HepG2 (cell line): Measurements from ENCODE around the gene NECAB2. TPM values are rescaled to one million over a fixed set of nuclear protein-coding genes. Genes with fewer than 3 reads are reported as not detected.

Source experiments
- EZH2 ChIP-seq: conservative IDR thresholded peaks from 2 replicates; pipeline ENCODE4 v1.6.1; 2012; ENCODE audit warnings: mild to moderate bottlenecking, low read depth, low read length, moderate library complexity
- GATA4 ChIP-seq: sonication (generic); IDR thresholded peaks from 2 replicates; pipeline ENCODE4 v1.6.1; 2016; ENCODE audit warnings: antibody characterized with exemption, low read depth, borderline replicate concordance
- HMG20A ChIP-seq: IDR thresholded peaks from 2 replicates; pipeline ENCODE4 v1.6.1; 2016; ENCODE audit warnings: borderline replicate concordance
- HNF4G ChIP-seq, 2 experiments: sonication (generic) in 1 of 2; formaldehyde crosslinking in 1 of 2; IDR thresholded peaks; 2 replicates each; pipeline versions ENCODE4 v1.4.0 to v1.6.1; 2011 to 2020; ENCODE audit warnings: borderline replicate concordance in 2 of 2, low read depth in 2 of 2, mild to moderate bottlenecking in 2 of 2, low read length in 1 of 2, missing genetic modification reagents in 1 of 2, moderate library complexity in 1 of 2
- HOXA3 ChIP-seq: sonication (generic); formaldehyde crosslinking; IDR thresholded peaks from 2 replicates; pipeline ENCODE4 v1.5.0; 2020; ENCODE audit warnings: missing genetic modification reagents
- HOXA7 ChIP-seq: sonication (generic); formaldehyde crosslinking; IDR thresholded peaks from 2 replicates; pipeline ENCODE4 v1.8.1; 2022; ENCODE audit warnings: mild to moderate bottlenecking, missing genetic modification reagents, moderate library complexity
- KMT2B ChIP-seq: IDR thresholded peaks from 2 replicates; pipeline ENCODE4 v1.6.1; 2016; ENCODE audit warnings: missing genetic modification reagents, missing compliant biosample characterization
- MEIS1 ChIP-seq: sonication (generic); formaldehyde crosslinking; IDR thresholded peaks from 2 replicates; pipeline ENCODE4 v1.9.0; 2021; ENCODE audit warnings: mild to moderate bottlenecking, missing genetic modification reagents, moderate library complexity, borderline replicate concordance
- NFKBIZ ChIP-seq: IDR thresholded peaks from 2 replicates; pipeline ENCODE4 v1.6.1; 2018; ENCODE audit warnings: missing genetic modification reagents, missing compliant biosample characterization
- ZBTB46 ChIP-seq: sonication (generic); formaldehyde crosslinking; IDR thresholded peaks from 2 replicates; pipeline ENCODE4 v1.4.0; 2020; ENCODE audit warnings: mild to moderate bottlenecking, missing genetic modification reagents, borderline replicate concordance
- ZNF12 ChIP-seq: sonication (generic); formaldehyde crosslinking; IDR thresholded peaks from 2 replicates; pipeline ENCODE4 v1.5.0; 2020; ENCODE audit warnings: missing genetic modification reagents
- ZNF136 ChIP-seq: sonication (generic); formaldehyde crosslinking; IDR thresholded peaks from 2 replicates; pipeline ENCODE4 v1.8.1; 2022; ENCODE audit warnings: low read depth, mild to moderate bottlenecking, moderate library complexity, missing genetic modification reagents
- ZNF160 ChIP-seq: sonication (generic); formaldehyde crosslinking; IDR thresholded peaks from 2 replicates; pipeline ENCODE4 v1.8.0; 2022; ENCODE audit warnings: mild to moderate bottlenecking, inconsistent platforms, missing genetic modification reagents
- ZNF343 ChIP-seq: sonication (generic); formaldehyde crosslinking; IDR thresholded peaks from 2 replicates; pipeline ENCODE4 v1.4.0; 2020; ENCODE audit warnings: mild to moderate bottlenecking, missing genetic modification reagents
- ZNF503 ChIP-seq: sonication (generic); formaldehyde crosslinking; IDR thresholded peaks from 2 replicates; pipeline ENCODE4 v1.4.0; 2020; ENCODE audit warnings: missing genetic modification reagents
- ZNF510 ChIP-seq: sonication (generic); formaldehyde crosslinking; IDR thresholded peaks from 2 replicates; pipeline ENCODE4 v1.4.0; 2020; ENCODE audit warnings: low read depth, mild to moderate bottlenecking, missing genetic modification reagents
- ZNF615 ChIP-seq: sonication (generic); formaldehyde crosslinking; IDR thresholded peaks from 2 replicates; pipeline ENCODE4 v1.5.0; 2020; ENCODE audit warnings: mild to moderate bottlenecking, missing genetic modification reagents, borderline replicate concordance
- ZNF766 ChIP-seq: sonication (generic); formaldehyde crosslinking; IDR thresholded peaks from 2 replicates; pipeline ENCODE4 v1.5.0; 2020; ENCODE audit warnings: missing genetic modification reagents, borderline replicate concordance
- polyA plus RNA-seq, 8 experiments: library from polyadenylated mRNA; depleted of rRNA in 3 of 8; stranded (reverse) in 7 of 8; unstranded in 1 of 8; fragments of >200 nt; fragmentation: Illumina TruSeq in 4 of 8; extraction: Trizol in 4 of 8; gene quantifications; 2 replicates each; pipeline versions ENCODE4 v1.2.1 to v1.2.3, GENCODE V29; 2011 to 2016; ENCODE audit warnings: low read depth in 4 of 8, missing spikeins in 1 of 8, mixed read lengths in 1 of 8; ENCODE audit not compliant: insufficient read depth in 1 of 8
- total RNA-seq, 5 experiments: library from RNA; depleted of rRNA; stranded (reverse); fragments of >200 nt; fragmentation: Illumina TruSeq; extraction: Trizol; gene quantifications; 2 replicates each; pipeline ENCODE4 v1.2.3, GENCODE V29; 2016; ENCODE audit warnings: low read depth in 1 of 5
- TF ChIP-seq, protein P1 (sequence below): sonication (generic); formaldehyde crosslinking; IDR thresholded peaks from 2 replicates; pipeline ENCODE4 v1.5.1; 2020; ENCODE audit warnings: missing genetic modification reagents, mild to moderate bottlenecking, borderline replicate concordance
- TF ChIP-seq, protein P2 (sequence below): sonication (generic); formaldehyde crosslinking; IDR thresholded peaks from 2 replicates; pipeline ENCODE4 v1.8.1; 2023; ENCODE audit warnings: missing genetic modification reagents, mild to moderate bottlenecking, borderline replicate concordance
- TF ChIP-seq, protein P3 (sequence below): sonication (generic); formaldehyde crosslinking; IDR thresholded peaks from 2 replicates; pipeline ENCODE4 v1.5.0; 2020; ENCODE audit warnings: mild to moderate bottlenecking, missing genetic modification reagents, moderate library complexity

The NECAB2 gene
- total and polyA plus RNA-seq, 2 of the 13 experiments (the other 11 are each of a cell fraction or from before 2014, with no cell fraction given), result 0.21 to 0.49 TPM

DNA sequence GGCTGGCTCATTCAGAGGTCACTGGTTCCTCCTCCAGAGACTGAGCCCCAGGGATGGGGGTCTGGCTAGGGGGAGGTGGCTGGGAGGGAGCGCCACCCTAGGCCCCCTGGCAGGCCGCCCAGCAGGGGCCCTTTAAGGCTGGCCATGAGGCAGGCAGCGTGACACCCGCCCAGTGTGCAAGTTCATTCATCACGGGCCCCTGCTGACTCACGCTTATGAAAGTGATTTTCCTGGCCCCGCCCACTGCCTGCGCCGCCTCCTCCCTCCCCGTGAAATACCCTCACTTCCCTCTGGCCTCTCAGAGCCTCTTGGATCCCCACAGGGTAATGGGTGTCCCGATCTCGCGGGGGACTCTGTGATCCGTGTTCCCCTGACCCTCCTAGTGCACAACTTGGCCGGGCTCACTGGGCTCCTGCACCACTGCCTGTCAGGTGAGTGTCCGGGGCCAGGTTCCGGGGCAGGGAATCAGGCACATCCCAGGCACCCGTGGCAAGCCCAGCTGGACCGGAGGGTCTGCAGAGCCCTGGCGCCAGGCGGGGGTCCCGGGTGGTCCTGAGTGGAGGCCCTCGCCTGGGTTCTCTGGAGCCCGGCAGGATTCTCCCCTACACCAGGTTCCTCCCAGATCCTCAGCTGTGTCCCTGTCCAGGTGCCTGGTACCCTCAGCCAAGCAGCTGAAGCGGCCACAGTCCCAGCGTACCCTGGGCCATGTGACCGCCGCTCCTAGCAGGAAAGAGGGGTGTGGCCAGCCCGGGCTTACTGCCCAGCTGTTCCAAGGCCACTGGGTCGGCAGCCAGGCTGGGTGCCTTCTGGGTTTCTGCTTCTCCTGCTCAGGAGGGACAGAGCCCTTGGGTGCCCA, 14.9 kb upstream of the NECAB2 start, which contains the start of gene OSGIN1 (continued):
- TF ChIP-seq, protein P1, sequence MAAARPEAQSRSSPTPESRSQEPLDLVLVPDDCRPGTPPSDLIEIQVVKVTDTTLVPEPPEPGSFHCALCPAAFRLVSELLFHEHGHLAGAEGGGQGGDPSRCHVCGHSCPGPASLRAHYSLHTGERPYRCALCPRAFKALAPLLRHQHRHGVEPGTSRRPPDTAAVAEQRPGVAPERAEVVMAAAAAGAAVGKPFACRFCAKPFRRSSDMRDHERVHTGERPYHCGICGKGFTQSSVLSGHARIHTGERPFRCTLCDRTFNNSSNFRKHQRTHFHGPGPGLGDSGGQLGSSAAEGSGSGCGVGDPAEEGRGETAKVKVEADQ (CRISPR knock-in tag), result peak; percentile 59; the same call in 1 of the 2 replicates
- TF ChIP-seq ZNF12 (CRISPR knock-in tag) (peak; percentile 8; the same call in 1 of the 2 replicates), ZNF615 (0 out of 2 replicates have a peak, but pooled peaks have one; percentile 49), EZH2 (no peak), ZNF343 (peak; percentile 72; the same call in 1 of the 2 replicates), ZBTB46 (CRISPR knock-in tag) (no peak), NFKBIZ (CRISPR knock-in tag) (peak; percentile 60; the same call in 1 of the 2 replicates), ZNF503 (CRISPR knock-in tag) (peak; percentile 60), MEIS1 (CRISPR knock-in tag) (no peak), HNF4G (IDR thresholded peaks at IDR 0.05; ENCODE audit: borderline replicate concordance, low read depth, low read length) (peak; percentile 40; the same call in 1 of the 2 replicates), HNF4G (CRISPR knock-in tag; IDR thresholded peaks at IDR 0.05; ENCODE audit: borderline replicate concordance, low read depth) (no peak), ZNF160 (CRISPR knock-in tag) (no peak), GATA4 (peak; percentile 73; the same call in 1 of the 2 replicates), HMG20A (CRISPR knock-in tag) (peak; percentile 66; the same call in 1 of the 2 replicates), HOXA7 (CRISPR knock-in tag) (no peak), HOXA3 (CRISPR knock-in tag) (peak; percentile 49), ZNF510 (CRISPR knock-in tag) (no peak), ZNF136 (peak; percentile 84; the same call in 1 of the 2 replicates), KMT2B (CRISPR knock-in tag) (no peak), ZNF766 (CRISPR knock-in tag) (no peak)
- TF ChIP-seq, protein P2, sequence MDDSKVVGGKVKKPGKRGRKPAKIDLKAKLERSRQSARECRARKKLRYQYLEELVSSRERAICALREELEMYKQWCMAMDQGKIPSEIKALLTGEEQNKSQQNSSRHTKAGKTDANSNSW (CRISPR knock-in tag), result no peak
- TF ChIP-seq, protein P3, sequence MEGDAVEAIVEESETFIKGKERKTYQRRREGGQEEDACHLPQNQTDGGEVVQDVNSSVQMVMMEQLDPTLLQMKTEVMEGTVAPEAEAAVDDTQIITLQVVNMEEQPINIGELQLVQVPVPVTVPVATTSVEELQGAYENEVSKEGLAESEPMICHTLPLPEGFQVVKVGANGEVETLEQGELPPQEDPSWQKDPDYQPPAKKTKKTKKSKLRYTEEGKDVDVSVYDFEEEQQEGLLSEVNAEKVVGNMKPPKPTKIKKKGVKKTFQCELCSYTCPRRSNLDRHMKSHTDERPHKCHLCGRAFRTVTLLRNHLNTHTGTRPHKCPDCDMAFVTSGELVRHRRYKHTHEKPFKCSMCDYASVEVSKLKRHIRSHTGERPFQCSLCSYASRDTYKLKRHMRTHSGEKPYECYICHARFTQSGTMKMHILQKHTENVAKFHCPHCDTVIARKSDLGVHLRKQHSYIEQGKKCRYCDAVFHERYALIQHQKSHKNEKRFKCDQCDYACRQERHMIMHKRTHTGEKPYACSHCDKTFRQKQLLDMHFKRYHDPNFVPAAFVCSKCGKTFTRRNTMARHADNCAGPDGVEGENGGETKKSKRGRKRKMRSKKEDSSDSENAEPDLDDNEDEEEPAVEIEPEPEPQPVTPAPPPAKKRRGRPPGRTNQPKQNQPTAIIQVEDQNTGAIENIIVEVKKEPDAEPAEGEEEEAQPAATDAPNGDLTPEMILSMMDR (CRISPR knock-in tag), result 0 out of 2 replicates have a peak, but pooled peaks have one; percentile 1
